ENCODE data around the gene RBM22. TPM values are rescaled to one million over a fixed set of nuclear protein-coding genes. Genes with fewer than 3 reads are reported as not detected.

Gene RBM22
- polyA plus RNA-seq, 1 donor from 2014 or later: 67.9 TPM

DNA sequence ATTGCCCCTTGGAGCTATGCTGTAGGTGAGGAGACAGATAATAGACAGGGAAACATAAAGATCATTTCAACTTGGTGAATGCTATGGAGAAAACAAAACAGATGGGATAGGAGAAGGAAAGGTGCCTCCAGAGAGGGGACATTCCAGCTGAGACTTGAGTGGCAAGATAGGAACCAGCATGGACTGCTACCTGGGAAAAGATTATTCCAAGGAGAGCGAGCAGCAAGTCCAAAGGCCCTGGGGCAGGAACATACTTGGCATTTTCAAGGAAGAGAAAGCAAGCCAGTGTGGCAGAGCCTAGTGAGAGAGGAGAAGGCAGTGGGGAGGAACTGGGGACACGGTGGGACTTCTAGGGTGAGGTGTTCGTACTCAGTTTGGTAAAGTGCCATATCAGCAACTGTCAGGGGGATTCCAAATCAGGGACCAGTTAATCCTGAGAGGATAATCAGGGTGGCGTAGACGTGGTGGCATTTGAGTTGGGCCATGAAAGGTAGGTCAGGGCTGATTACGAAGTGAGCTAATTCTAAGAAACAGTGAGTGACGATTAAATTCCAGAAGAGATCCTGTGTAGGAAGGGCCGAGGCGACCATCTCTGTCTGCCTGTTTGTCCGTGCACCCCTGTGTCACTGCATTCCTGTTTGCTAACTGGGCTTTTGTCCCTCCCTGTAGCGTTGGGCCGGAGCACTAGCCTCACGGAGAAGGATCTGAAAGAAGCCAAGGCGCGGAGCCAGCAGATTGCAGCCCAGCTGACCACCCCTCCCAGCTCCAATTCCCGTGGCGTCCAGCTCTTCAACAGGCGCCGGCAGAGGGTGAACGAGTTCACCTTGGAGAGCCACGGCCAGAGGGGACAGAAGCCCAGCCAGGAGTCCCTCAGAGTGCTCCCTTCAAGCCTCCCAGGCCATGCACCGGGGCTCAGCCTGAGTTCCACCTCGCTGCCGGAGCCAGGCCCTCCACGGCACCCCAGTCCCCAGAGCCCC, 53.3 kb downstream of the RBM22 start:
- no peak overlapping the region for H3K27ac ChIP-seq (ENCODE audit: low read length)
- H3K9me3 ChIP-seq (ENCODE audit: low read length): no peaks in the 10 kb centered on the region
- no peaks in the 10 kb centered on the region for H3K79me2 ChIP-seq (replicated peaks; ENCODE audit: insufficient read depth, low read length)
- no peak overlapping the region for H3K4me2 ChIP-seq (ENCODE audit: low read length)
- H3K9ac ChIP-seq (ENCODE audit: low read length): no peak overlapping the region
- no peak overlapping the region for H3K4me3 ChIP-seq (ENCODE audit: low read length)
- no peaks in the 10 kb centered on the region for H3K27me3 ChIP-seq (ENCODE audit: insufficient read depth, low read depth, low read length)
- no peak overlapping the region for H2AFZ ChIP-seq (ENCODE audit: low read depth, low read length)
- no peaks in the 10 kb centered on the region for H3K9me2 ChIP-seq (ENCODE audit: insufficient read depth, low read length)
- H3K36me3 ChIP-seq (ENCODE audit: insufficient read depth, low read length): no peaks in the 10 kb centered on the region
- TF ChIP-seq EP300 (conservative IDR thresholded peaks at IDR 0.05; ENCODE audit: poor library complexity, severe bottlenecking) (no peak), CTCF (IDR thresholded peaks at IDR 0.05; ENCODE audit: poor library complexity, severe bottlenecking) (no peak), SMC3 (conservative IDR thresholded peaks at IDR 0.05; ENCODE audit: poor library complexity) (no peak), EZH2 (IDR thresholded peaks at IDR 0.05; ENCODE audit: borderline replicate concordance, insufficient read depth, low read length, poor library complexity, severe bottlenecking) (no peak), POLR2AphosphoS5 (IDR thresholded peaks at IDR 0.05) (no peak), RAD21 (conservative IDR thresholded peaks at IDR 0.05) (no peak), TAF1 (IDR thresholded peaks at IDR 0.05; ENCODE audit: low read depth) (no peak), MXI1 (conservative IDR thresholded peaks at IDR 0.05; ENCODE audit: poor library complexity, severe bottlenecking) (no peak)
- TF ChIP-seq, protein P1, sequence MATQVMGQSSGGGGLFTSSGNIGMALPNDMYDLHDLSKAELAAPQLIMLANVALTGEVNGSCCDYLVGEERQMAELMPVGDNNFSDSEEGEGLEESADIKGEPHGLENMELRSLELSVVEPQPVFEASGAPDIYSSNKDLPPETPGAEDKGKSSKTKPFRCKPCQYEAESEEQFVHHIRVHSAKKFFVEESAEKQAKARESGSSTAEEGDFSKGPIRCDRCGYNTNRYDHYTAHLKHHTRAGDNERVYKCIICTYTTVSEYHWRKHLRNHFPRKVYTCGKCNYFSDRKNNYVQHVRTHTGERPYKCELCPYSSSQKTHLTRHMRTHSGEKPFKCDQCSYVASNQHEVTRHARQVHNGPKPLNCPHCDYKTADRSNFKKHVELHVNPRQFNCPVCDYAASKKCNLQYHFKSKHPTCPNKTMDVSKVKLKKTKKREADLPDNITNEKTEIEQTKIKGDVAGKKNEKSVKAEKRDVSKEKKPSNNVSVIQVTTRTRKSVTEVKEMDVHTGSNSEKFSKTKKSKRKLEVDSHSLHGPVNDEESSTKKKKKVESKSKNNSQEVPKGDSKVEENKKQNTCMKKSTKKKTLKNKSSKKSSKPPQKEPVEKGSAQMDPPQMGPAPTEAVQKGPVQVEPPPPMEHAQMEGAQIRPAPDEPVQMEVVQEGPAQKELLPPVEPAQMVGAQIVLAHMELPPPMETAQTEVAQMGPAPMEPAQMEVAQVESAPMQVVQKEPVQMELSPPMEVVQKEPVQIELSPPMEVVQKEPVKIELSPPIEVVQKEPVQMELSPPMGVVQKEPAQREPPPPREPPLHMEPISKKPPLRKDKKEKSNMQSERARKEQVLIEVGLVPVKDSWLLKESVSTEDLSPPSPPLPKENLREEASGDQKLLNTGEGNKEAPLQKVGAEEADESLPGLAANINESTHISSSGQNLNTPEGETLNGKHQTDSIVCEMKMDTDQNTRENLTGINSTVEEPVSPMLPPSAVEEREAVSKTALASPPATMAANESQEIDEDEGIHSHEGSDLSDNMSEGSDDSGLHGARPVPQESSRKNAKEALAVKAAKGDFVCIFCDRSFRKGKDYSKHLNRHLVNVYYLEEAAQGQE (IDR thresholded peaks at IDR 0.05; ENCODE audit: borderline replicate concordance): no peak
- H3F3A ChIP-seq (ENCODE audit: insufficient read depth, low read length, poor library complexity, severe bottlenecking): no peaks in the 10 kb centered on the region
- no peaks in the 10 kb centered on the region for H4K20me1 ChIP-seq (ENCODE audit: insufficient read depth)

DNA sequence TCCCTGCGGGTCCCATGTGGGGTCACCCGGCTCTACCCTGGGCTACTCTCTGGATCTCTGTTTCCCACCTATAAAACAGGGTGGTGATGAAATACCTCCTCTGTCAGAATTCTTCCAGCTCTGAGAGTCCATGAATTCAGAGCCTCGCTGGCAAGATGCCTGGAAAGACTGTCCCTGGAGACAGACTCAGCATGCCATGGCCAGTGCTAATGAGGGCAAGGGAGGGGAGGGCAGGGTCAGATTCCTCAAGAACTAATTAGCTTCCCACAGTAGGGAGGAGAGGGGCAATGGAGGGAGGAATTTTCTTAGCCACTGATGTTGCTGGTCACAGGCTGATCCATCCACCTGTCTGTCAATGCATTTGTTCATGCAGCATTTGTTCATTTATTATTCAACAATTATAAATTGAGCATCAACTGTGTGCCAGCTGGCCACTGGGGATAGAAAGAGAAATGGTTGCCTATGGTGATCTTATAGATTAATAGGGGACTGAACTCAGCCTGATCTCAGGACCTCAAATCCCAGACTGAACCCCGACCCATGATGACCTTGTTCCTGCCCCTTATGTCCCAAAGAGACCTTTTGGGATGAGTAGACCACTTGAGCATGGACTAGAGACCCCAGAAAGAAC, 55.7 kb downstream of the RBM22 start:
- H3K36me3 ChIP-seq (ENCODE audit: insufficient read depth, low read length): no peaks in the 10 kb centered on the region
- no peaks in the 10 kb centered on the region for H3K27me3 ChIP-seq (ENCODE audit: insufficient read depth, low read depth, low read length)
- H3K79me2 ChIP-seq (replicated peaks; ENCODE audit: insufficient read depth, low read length): no peaks in the 10 kb centered on the region
- H3K9ac ChIP-seq (ENCODE audit: low read length): no peak overlapping the region
- H3K4me2 ChIP-seq (ENCODE audit: low read length): no peak overlapping the region
- TF ChIP-seq POLR2AphosphoS5 (IDR thresholded peaks at IDR 0.05) (no peak), CTCF (IDR thresholded peaks at IDR 0.05; ENCODE audit: poor library complexity, severe bottlenecking) (no peak), SMC3 (conservative IDR thresholded peaks at IDR 0.05; ENCODE audit: poor library complexity) (no peak), EZH2 (IDR thresholded peaks at IDR 0.05; ENCODE audit: borderline replicate concordance, insufficient read depth, low read length, poor library complexity, severe bottlenecking) (no peak), TAF1 (IDR thresholded peaks at IDR 0.05; ENCODE audit: low read depth) (no peak)
- TF ChIP-seq, protein P1 (IDR thresholded peaks at IDR 0.05; ENCODE audit: borderline replicate concordance): no peak
- no peaks in the 10 kb centered on the region for H3K9me3 ChIP-seq (ENCODE audit: low read length)
- no peaks in the 10 kb centered on the region for H3K9me2 ChIP-seq (ENCODE audit: insufficient read depth, low read length)
- H3K27ac ChIP-seq (ENCODE audit: low read length): no peak overlapping the region
- H3F3A ChIP-seq (ENCODE audit: insufficient read depth, low read length, poor library complexity, severe bottlenecking): no peaks in the 10 kb centered on the region
- no peak overlapping the region for H2AFZ ChIP-seq (ENCODE audit: low read depth, low read length)
- no peak overlapping the region for H3K4me3 ChIP-seq (ENCODE audit: low read length)
- H4K20me1 ChIP-seq (ENCODE audit: insufficient read depth): no peaks in the 10 kb centered on the region

Data from neural cell (in vitro differentiated cells).